GM12892 (cell line): ENCODE data around the gene SPTBN1.

ENCODE experiments used
- POLR2A ChIP-seq: IDR thresholded peaks from 2 replicates; pipeline ENCODE4 v1.6.1; 2011; ENCODE audit warnings: low read depth, low read length, control low read depth
- POLR2AphosphoS5 ChIP-seq: IDR thresholded peaks from 2 replicates; pipeline ENCODE4 v1.6.1; 2011; ENCODE audit warnings: low read depth, low read length, control low read depth

DNA sequence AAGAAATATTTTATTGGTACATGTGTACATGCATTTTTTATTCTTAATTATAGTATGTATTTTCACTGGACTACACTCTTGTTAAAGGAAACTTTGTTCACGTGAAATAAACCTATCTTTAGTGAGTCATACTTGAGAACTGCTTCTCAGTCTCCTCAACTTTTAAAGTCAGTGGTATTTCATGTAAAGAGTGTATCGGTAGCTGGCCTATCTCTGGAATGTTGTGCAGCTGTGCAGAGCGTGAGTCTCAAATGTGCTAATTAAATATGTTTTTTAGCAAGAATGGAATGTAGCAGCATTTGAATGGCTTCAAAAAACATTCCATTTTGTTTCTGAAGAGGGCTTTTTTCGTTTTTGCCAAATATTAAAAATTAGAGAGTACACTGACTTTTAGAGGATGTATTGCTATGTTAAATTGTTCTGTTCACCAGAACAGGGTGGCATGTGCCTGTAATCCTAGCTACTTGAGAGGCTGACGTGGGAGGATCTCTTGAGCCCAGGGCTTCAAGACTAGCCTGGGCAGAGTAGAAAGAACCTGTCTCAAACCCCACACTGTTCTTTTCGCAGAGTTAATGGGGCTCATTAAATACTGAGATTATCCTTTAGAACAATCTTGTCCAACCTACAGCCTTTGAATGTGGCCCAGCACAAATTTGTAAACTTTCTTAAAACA, 14.3 kb downstream of the SPTBN1 start:
- TF ChIP-seq POLR2AphosphoS5, result no peak
- TF ChIP-seq POLR2A, result no peak
